Measurements from ENCODE around the gene XRCC1. TPM values are rescaled to one million over a fixed set of nuclear protein-coding genes. Genes with fewer than 3 reads are reported as not detected.

The XRCC1 gene
- total RNA-seq, 1 experiment from 2014 or later, result 56.8 TPM

GRCh38 chr19:43510713-43511112 lies 64.6 kb downstream of the XRCC1 start:
- Mint-ChIP-seq H3K4me1 (ENCODE audit: low read depth, unreplicated experiment) (no peaks in the 10 kb centered on the region), H3K9me3 (ENCODE audit: low read depth, unreplicated experiment) (peaks cover 2% of the 10 kb centered on the region), H3K4me3 (ENCODE audit: low read depth, unreplicated experiment) (no peak overlapping the region), H3K27me3 (ENCODE audit: unreplicated experiment) (no peaks in the 10 kb centered on the region), H3K36me3 (ENCODE audit: insufficient read depth, unreplicated experiment) (peaks cover 11% of the 10 kb centered on the region), H3K27ac (ENCODE audit: unreplicated experiment) (no peak overlapping the region)
- no TSS peak for BruUV-seq (replicated peaks)
- CTCF ChIA-PET, result interaction anchor here (0.6 to 0.9 kb wide), 2 partner anchors 12 to 955 kb away, joined by 5 to 7 read pairs; no protein-coding TSS in a partner anchor
- no peak for DNase-seq
- TF ChIP-seq CTCF (IDR thresholded peaks at IDR 0.05; ENCODE audit: unreplicated experiment), result no peak
- intact Hi-C loops (cut with micrococcal nuclease; ENCODE audit: unreplicated experiment), result no loop called here

DNA sequence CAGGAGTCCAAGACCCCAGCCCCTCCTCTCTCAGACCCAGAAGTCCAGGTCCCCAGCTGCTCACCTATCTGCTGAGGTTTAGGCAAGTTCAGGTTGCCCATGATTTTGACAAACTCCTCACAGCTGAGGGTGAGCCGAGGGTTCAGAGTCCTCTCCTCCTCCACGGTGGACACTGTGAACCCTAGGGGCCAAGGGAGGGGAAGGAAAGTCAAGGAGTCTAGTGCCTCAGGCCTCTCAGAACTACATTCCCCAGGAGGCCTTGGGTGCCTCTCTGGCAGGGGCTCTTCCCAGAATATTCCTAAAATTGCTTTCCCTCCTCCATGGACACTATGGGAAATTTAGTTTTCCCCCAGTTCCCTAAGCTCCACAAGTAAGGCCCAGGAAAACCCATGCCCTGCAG lies 67.4 kb downstream of the XRCC1 start:
- Mint-ChIP-seq H3K27me3 (ENCODE audit: unreplicated experiment) (no peaks in the 10 kb centered on the region), H3K27ac (ENCODE audit: unreplicated experiment) (no peak overlapping the region), H3K9me3 (ENCODE audit: low read depth, unreplicated experiment) (peaks cover 2% of the 10 kb centered on the region), H3K4me1 (ENCODE audit: low read depth, unreplicated experiment) (peaks cover 21% of the 10 kb centered on the region), H3K4me3 (ENCODE audit: low read depth, unreplicated experiment) (no peak overlapping the region), H3K36me3 (ENCODE audit: insufficient read depth, unreplicated experiment) (peaks cover 35% of the 10 kb centered on the region)
- no peak for TF ChIP-seq CTCF (IDR thresholded peaks at IDR 0.05; ENCODE audit: unreplicated experiment)
- DNase-seq, result no peak
- CTCF ChIA-PET, result interaction anchor here (0.6 kb wide), 1 partner anchor 94 kb away, joined by 6 read pairs; no protein-coding TSS in a partner anchor
- no TSS peak for BruUV-seq (replicated peaks)
- intact Hi-C loops (cut with micrococcal nuclease; ENCODE audit: unreplicated experiment), result no loop called here

GRCh38 chr19:43506629-43507028 lies 68.7 kb downstream of the XRCC1 start:
- CTCF ChIA-PET, result no interaction called here
- H3K36me3 Mint-ChIP-seq (ENCODE audit: insufficient read depth, unreplicated experiment), result peaks cover 36% of the 10 kb centered on the region
- DNase-seq, result no peak
- H3K4me1 Mint-ChIP-seq (ENCODE audit: low read depth, unreplicated experiment), result peaks cover 26% of the 10 kb centered on the region
- no peak overlapping the region for H3K4me3 Mint-ChIP-seq (ENCODE audit: low read depth, unreplicated experiment)
- no peaks in the 10 kb centered on the region for H3K27me3 Mint-ChIP-seq (ENCODE audit: unreplicated experiment)
- no peak for TF ChIP-seq CTCF (IDR thresholded peaks at IDR 0.05; ENCODE audit: unreplicated experiment)
- no TSS peak for BruUV-seq (replicated peaks)
- no peaks in the 10 kb centered on the region for H3K9me3 Mint-ChIP-seq (ENCODE audit: low read depth, unreplicated experiment)
- intact Hi-C loops (cut with micrococcal nuclease; ENCODE audit: unreplicated experiment), result no loop called here
- no peak overlapping the region for H3K27ac Mint-ChIP-seq (ENCODE audit: unreplicated experiment)

- CTCF ChIA-PET, result interaction anchor here (0.6 to 2.8 kb wide), 3 partner anchors 14 to 59 kb away, joined by 3 to 20 read pairs (median 17); no protein-coding TSS in a partner anchor
- intact Hi-C loops (cut with micrococcal nuclease; ENCODE audit: unreplicated experiment), result no loop called here
- Mint-ChIP-seq H3K27me3 (ENCODE audit: unreplicated experiment) (no peaks in the 10 kb centered on the region), H3K36me3 (ENCODE audit: insufficient read depth, unreplicated experiment) (peaks cover 36% of the 10 kb centered on the region), H3K4me1 (ENCODE audit: low read depth, unreplicated experiment) (peaks cover 26% of the 10 kb centered on the region), H3K27ac (ENCODE audit: unreplicated experiment) (no peak overlapping the region), H3K4me3 (ENCODE audit: low read depth, unreplicated experiment) (no peak overlapping the region), H3K9me3 (ENCODE audit: low read depth, unreplicated experiment) (no peaks in the 10 kb centered on the region)
- no TSS peak for BruUV-seq (replicated peaks)
- no peak for TF ChIP-seq CTCF (IDR thresholded peaks at IDR 0.05; ENCODE audit: unreplicated experiment)
- no peak for DNase-seq
Measured at GRCh38 chr19:43505941-43506340, 69.4 kb downstream of the XRCC1 start.
